ENCODE data around the gene DLGAP4. TPM values are rescaled to one million over a fixed set of nuclear protein-coding genes. Genes with fewer than 3 reads are reported as not detected.

The DLGAP4 gene
- total and polyA plus RNA-seq, 2 experiments from 2014 or later = 14.3 to 68.1 TPM

- WGBS, 2 experiments (ENCODE audit: low coverage in 1 of 2, low lambda C conversion rate in 2 of 2, missing lambda C conversion rate in 2 of 2) = 2 to 4% methylated on average over 26 to 50 of the region's 58 CpGs
- peak; percentile 80 for DNase-seq
Measured at GRCh38 chr20:36461600-36462439, 155.7 kb downstream of the DLGAP4 start.

GRCh38 chr20:36462440-36463211, 156.5 kb downstream of the DLGAP4 start:
- Histone ChIP-seq H3K27ac (peak overlapping the region; percentile 92), H3K27me3 (replicated peaks; ENCODE audit: insufficient read depth) (no peaks in the 10 kb centered on the region), H3K9ac (peak overlapping the region; percentile 90), H3K9me3 (ENCODE audit: low read depth) (no peaks in the 10 kb centered on the region), H3K9me2 (ENCODE audit: insufficient read depth) (no peaks in the 10 kb centered on the region), H2AFZ (no peak overlapping the region), H3K79me2 (ENCODE audit: insufficient read depth) (peaks cover 54% of the 10 kb centered on the region), H3K4me3 (peak overlapping the region; percentile 87), H3K4me2 (ENCODE audit: unreplicated experiment) (peak overlapping the region; percentile 79), H4K20me1 (ENCODE audit: insufficient read depth) (0 out of 2 replicates have a peak, but pooled peaks cover 6% of the 10 kb centered on the region), H3K4me1 (ENCODE audit: insufficient read depth) (peaks cover 43% of the 10 kb centered on the region), H3K36me3 (ENCODE audit: low read depth) (no peaks in the 10 kb centered on the region), H3F3A (ENCODE audit: insufficient read depth) (peaks cover 66% of the 10 kb centered on the region)
- TF ChIP-seq EZH2 (IDR thresholded peaks at IDR 0.05; ENCODE audit: insufficient read depth, poor library complexity, severe bottlenecking) (no peak), EZH2phosphoT487 (IDR thresholded peaks at IDR 0.05; ENCODE audit: insufficient read depth, low read depth) (no peak)
- WGBS, 2 experiments (ENCODE audit: low coverage in 1 of 2, low lambda C conversion rate in 2 of 2, missing lambda C conversion rate in 2 of 2) = 0 to 1% methylated on average over 15 to 20 of the region's 21 CpGs
- DNase-seq = peak; percentile 76
- in situ Hi-C loops (cut with MboI) = no loop called here

More at GRCh38 chr20:36461600-36462439, 155.7 kb downstream of the DLGAP4 start:
- peaks cover 46% of the 10 kb centered on the region for H3K79me2 ChIP-seq (ENCODE audit: insufficient read depth)
- in situ Hi-C loops (cut with MboI) = no loop called here
- H2AFZ ChIP-seq = no peak overlapping the region
- peak overlapping the region; percentile 92 for H3K27ac ChIP-seq
- H3K27me3 ChIP-seq (replicated peaks; ENCODE audit: insufficient read depth) = no peaks in the 10 kb centered on the region
- H3K9ac ChIP-seq = peak overlapping the region; percentile 90
- peak overlapping the region; percentile 87 for H3K4me3 ChIP-seq
- TF ChIP-seq EZH2phosphoT487 (IDR thresholded peaks at IDR 0.05; ENCODE audit: insufficient read depth, low read depth) (no peak), EZH2 (IDR thresholded peaks at IDR 0.05; ENCODE audit: insufficient read depth, poor library complexity, severe bottlenecking) (no peak)
- no peaks in the 10 kb centered on the region for H3K36me3 ChIP-seq (ENCODE audit: low read depth)
- H3K4me1 ChIP-seq (ENCODE audit: insufficient read depth) = peaks cover 35% of the 10 kb centered on the region
- H4K20me1 ChIP-seq (ENCODE audit: insufficient read depth) = 0 out of 2 replicates have a peak, but pooled peaks cover 6% of the 10 kb centered on the region
- H3K9me3 ChIP-seq (ENCODE audit: low read depth) = no peaks in the 10 kb centered on the region
- H3K9me2 ChIP-seq (ENCODE audit: insufficient read depth) = no peaks in the 10 kb centered on the region
- peaks cover 58% of the 10 kb centered on the region for H3F3A ChIP-seq (ENCODE audit: insufficient read depth)
- peak overlapping the region; percentile 79 for H3K4me2 ChIP-seq (ENCODE audit: unreplicated experiment)

DNA sequence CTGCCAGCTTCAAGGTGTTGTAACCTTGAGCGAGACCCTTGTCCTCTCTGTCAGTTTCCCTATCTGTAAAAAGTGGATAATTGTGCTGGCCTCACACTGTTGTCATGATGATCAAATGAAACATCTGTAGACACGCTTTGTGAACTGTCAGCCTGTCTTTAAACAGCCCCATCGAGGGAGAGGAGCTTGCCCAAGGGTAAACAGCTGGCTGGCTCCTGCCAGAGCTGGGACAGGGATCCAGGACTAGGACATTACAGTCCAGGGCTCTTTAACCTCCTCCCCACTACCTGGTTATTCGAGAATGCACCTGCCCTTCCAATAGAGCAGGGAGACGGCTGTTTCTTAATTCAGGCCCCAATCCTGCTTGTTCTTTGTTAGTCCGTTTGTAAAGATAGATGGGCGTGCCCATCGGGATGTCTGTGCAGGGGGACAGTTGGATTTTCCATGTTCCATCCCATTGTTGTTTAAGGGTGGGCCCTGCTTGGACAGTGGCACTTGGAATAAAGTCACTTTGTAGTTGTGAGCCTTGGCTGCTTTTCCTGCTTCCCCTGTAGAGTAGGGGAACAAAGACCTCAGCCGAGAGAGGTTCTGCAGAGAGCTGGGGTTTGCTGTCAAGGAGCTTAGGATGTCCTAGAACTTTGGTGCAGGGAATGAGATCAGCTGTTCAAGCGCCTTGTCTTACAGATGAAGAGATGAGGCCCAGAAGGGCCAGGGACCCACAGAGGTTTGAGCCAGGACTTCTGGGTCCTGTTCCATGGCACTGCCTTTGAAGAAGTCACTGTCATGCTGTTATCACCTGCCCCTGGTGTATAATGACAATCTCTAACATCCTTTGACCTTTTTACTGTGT, 157.3 kb downstream of the DLGAP4 start:
- Histone ChIP-seq H4K20me1 (ENCODE audit: insufficient read depth) (0 out of 2 replicates have a peak, but pooled peaks cover 6% of the 10 kb centered on the region), H3K4me3 (peak overlapping the region; percentile 87), H3K4me1 (ENCODE audit: insufficient read depth) (peaks cover 49% of the 10 kb centered on the region), H3K79me2 (ENCODE audit: insufficient read depth) (peaks cover 62% of the 10 kb centered on the region), H3K9ac (peak overlapping the region; percentile 90), H3K4me2 (ENCODE audit: unreplicated experiment) (peak overlapping the region; percentile 79), H3F3A (ENCODE audit: insufficient read depth) (peaks cover 75% of the 10 kb centered on the region), H3K27ac (peak overlapping the region; percentile 92), H3K27me3 (replicated peaks; ENCODE audit: insufficient read depth) (no peaks in the 10 kb centered on the region), H2AFZ (no peak overlapping the region), H3K9me2 (ENCODE audit: insufficient read depth) (no peaks in the 10 kb centered on the region), H3K9me3 (ENCODE audit: low read depth) (no peaks in the 10 kb centered on the region), H3K36me3 (ENCODE audit: low read depth) (no peaks in the 10 kb centered on the region)
- 9 to 11% methylated on average over 10 of the region's 10 CpGs for WGBS, 2 experiments (ENCODE audit: low coverage in 1 of 2, low lambda C conversion rate in 2 of 2, missing lambda C conversion rate in 2 of 2)
- in situ Hi-C loops (cut with MboI) = no loop called here
- peak; percentile 40 for DNase-seq
- TF ChIP-seq EZH2phosphoT487 (IDR thresholded peaks at IDR 0.05; ENCODE audit: insufficient read depth, low read depth) (no peak), EZH2 (IDR thresholded peaks at IDR 0.05; ENCODE audit: insufficient read depth, poor library complexity, severe bottlenecking) (no peak)
